IPS-15b (cell line): Measurements from ENCODE around the gene MTCL3.

ENCODE experiments used
- H3K27me3 ChIP-seq: one replicate; pipeline ENCODE4 v1.6.1; 2013; ENCODE audit warnings: low read length; ENCODE audit not compliant: control insufficient read depth, insufficient read depth
- H3K36me3 ChIP-seq: one replicate; pipeline ENCODE4 v1.6.1; 2013; ENCODE audit warnings: low read length; ENCODE audit not compliant: control insufficient read depth, insufficient read depth
- H3K4me1 ChIP-seq: one replicate; pipeline ENCODE4 v1.6.1; 2013; ENCODE audit warnings: mild to moderate bottlenecking, low read length; ENCODE audit not compliant: control insufficient read depth, insufficient read depth
- H3K4me3 ChIP-seq: one replicate; pipeline ENCODE4 v1.5.1; 2013; ENCODE audit warnings: low read depth, low read length
- H3K9ac ChIP-seq: one replicate; pipeline ENCODE4 v1.6.1; 2013; ENCODE audit warnings: low read depth, mild to moderate bottlenecking, low read length
- H3K9me3 ChIP-seq: one replicate; pipeline ENCODE4 v1.6.1; 2013; ENCODE audit warnings: mild to moderate bottlenecking, low read length; ENCODE audit not compliant: control insufficient read depth, insufficient read depth

MTCL3 gene

DNA sequence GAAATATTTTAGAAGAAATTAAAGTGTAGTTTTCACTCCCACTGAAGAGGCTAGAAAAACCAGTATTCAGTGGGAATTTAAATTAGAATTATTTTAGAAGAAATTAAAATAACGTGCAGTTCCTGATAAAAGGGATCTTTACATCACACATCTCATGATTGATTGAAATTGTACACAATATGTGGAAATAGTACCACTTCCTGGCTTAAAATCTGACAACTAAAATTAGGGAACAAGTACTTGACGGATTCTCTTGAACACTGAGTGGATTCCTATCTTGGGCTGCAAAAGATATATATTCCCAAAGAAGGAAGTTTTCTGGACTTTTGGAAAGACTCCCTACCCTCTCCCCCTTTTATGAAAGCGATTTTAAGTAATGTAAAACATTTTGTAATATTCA is 14.6 kb upstream of the MTCL3 start:
- H3K36me3 ChIP-seq: no peaks in the 10 kb centered on the region
- no peaks in the 10 kb centered on the region for H3K9me3 ChIP-seq
- H3K9ac ChIP-seq: no peak overlapping the region
- no peak overlapping the region for H3K4me3 ChIP-seq
- no peaks in the 10 kb centered on the region for H3K4me1 ChIP-seq
- H3K27me3 ChIP-seq: no peaks in the 10 kb centered on the region

DNA sequence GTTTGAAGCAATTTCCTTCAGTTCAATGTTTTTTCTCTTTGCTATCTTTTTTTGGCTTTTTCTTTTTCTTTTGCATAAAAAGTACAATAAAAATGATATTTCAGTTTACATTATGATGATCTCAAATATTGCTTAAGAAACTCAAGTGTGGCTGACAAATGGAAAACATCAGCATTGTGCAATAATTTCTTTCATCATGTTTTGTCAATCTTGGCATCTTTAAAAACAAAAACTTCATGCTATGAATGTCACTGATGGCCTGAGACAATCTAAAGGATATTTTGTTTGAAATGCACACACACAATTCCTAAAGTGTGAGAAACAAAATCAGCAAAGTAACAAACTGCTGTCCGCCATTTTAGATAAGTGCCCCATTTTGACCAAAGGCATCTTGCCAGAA is 13.9 kb upstream of the MTCL3 start:
- no peaks in the 10 kb centered on the region for H3K27me3 ChIP-seq
- H3K4me3 ChIP-seq: no peak overlapping the region
- H3K9me3 ChIP-seq: no peaks in the 10 kb centered on the region
- H3K36me3 ChIP-seq: no peaks in the 10 kb centered on the region
- H3K9ac ChIP-seq: no peak overlapping the region
- no peaks in the 10 kb centered on the region for H3K4me1 ChIP-seq

DNA sequence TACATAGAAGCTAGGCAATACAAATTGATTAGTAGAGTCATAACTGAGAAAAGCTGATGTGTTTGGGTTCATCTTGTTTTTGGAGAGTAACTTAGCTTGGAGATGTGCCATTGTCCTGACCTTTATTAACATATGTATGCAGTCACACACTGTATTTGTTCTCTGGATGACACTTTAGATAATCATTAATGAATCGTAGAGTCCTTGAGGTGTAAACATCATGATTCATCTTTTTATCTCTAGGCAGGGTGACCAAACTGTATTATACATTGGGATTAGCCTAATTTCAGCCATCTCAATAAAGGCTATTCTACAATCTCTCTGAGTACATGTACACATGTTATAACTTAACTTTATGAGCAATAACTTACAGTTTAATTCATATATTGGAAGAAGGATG is 3.6 kb upstream of the MTCL3 start:
- no peak overlapping the region for H3K9ac ChIP-seq
- no peaks in the 10 kb centered on the region for H3K4me1 ChIP-seq
- no peaks in the 10 kb centered on the region for H3K9me3 ChIP-seq
- H3K27me3 ChIP-seq: peaks cover 8% of the 10 kb centered on the region
- no peak overlapping the region for H3K4me3 ChIP-seq
- no peaks in the 10 kb centered on the region for H3K36me3 ChIP-seq

DNA sequence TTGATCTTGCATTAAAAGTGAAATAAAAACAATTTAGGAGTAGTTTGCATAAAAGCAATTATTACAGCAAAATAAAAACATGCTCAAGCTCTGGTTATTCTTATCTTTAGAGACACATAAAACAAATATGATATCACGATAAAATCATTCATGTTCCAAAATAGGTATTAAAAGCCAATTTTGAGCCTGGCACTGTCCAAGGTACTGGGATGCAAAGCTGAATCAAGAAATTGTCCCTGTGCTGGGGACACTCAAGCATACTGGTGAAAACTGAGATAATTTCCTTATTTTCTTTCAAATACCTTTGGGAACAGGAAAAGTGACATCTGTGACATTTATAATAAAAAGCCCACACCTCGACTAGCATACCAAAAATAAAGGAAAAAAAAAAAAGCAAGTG is 931 bp upstream of the MTCL3 start:
- H3K4me3 ChIP-seq: peak overlapping the region; percentile 59
- no peaks in the 10 kb centered on the region for H3K9me3 ChIP-seq

DNA sequence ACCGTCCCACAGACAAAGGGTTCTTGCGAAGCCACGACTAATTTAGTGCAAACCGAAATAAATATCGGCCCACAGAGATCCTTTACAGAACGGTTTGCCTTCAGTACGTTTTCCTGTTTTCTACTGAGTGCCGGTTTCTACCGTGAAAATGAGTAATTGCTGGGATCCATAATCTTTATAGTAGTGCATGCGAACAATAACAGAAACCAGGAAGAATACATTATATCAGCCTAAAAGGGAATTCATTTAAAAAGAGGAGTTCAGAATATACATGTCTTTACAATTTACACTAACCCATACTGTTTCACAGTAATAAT is 292 bp upstream of the MTCL3 start:
- H3K4me1 ChIP-seq: no peaks in the 10 kb centered on the region

More for the DNA sequence above, 931 bp upstream of the MTCL3 start:
- Histone ChIP-seq H3K9ac (no peak overlapping the region), H3K36me3 (no peaks in the 10 kb centered on the region), H3K4me1 (no peaks in the 10 kb centered on the region), H3K27me3 (peaks cover 18% of the 10 kb centered on the region)

DNA sequence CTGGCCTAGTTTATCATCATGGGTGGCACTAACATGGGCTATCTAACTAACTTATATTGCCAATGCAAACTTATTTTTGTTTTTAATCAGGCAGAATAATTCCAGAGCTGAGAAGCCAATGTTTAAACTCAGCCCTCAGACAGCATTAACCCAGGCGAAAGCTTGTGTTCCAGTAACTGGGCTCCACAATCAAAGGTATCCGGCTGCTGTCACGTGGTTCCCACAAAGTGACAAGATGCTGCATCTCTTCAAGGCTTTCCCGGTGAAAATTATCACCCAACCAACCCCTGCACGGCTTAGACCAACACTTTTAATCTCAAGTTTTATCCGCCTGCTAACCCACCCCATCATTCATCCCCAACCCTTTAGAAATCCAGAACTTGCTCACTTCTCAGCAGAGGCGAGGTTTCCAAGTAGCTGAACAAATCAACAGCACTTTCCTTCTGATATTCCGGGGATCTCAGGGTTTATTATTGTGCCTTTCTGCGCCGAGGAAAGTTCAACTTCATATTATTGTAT is 885 bp downstream of the MTCL3 start:
- H3K9ac ChIP-seq: no peak overlapping the region
- no peaks in the 10 kb centered on the region for H3K9me3 ChIP-seq
- H3K4me1 ChIP-seq: no peaks in the 10 kb centered on the region
- H3K36me3 ChIP-seq: no peaks in the 10 kb centered on the region
- H3K27me3 ChIP-seq: peaks cover 36% of the 10 kb centered on the region
- H3K4me3 ChIP-seq: peak overlapping the region; percentile 59

More for the DNA sequence above, 292 bp upstream of the MTCL3 start:
- Histone ChIP-seq H3K9me3 (no peaks in the 10 kb centered on the region), H3K4me3 (peak overlapping the region; percentile 59), H3K27me3 (peaks cover 24% of the 10 kb centered on the region), H3K36me3 (no peaks in the 10 kb centered on the region), H3K9ac (no peak overlapping the region)

DNA sequence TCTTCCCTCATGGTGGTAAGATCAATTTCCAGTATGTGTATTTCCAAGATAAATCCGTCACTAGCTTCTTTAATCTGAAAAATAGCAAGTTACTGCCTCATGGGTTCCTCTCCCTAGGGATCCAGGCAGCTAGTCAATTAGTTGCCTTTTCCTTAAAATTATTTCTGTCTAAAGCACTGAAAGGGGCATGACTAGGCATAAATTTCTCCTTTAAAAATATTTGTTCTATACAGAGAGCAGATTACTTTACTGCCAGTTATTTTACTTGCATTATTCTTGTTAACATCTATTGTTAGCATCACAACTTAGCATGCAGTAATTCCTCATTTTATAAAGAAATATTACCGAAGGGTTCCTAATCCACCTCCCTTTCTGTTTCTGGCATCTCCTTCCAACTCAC is 1.4 kb downstream of the MTCL3 start:
- Histone ChIP-seq H3K27me3 (peaks cover 42% of the 10 kb centered on the region), H3K4me3 (peak overlapping the region; percentile 59), H3K36me3 (no peaks in the 10 kb centered on the region), H3K9ac (no peak overlapping the region), H3K9me3 (no peaks in the 10 kb centered on the region), H3K4me1 (no peaks in the 10 kb centered on the region)

DNA sequence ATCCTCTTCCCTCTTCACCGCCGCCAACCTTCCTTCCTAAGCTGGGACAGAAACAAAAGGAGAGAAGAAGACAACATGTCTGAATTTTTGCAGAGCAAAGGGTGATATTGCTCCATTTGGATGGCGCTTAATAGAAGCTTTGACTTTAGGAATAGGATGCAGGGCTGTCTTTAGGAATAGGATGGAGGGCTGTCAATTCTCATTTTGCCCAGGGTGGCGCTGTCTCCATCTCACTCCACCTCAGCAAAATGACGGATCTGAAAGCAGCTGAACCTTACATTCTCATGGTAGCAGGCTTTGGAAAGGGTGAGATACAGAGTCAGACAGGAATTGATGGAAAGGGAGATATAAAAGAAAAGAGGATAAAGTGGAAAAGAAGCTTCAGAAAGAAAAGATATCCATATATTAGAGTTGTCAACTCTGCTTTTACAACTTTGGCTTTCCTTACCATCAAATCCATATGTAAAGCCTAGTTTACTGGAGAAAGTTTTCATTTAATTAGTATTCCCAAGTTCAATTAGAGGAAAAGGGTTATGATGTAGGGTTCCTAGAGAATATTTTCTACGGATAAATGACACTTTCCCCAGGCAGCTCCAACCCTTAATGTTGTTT is 2.4 kb downstream of the MTCL3 start:
- H3K9ac ChIP-seq: no peak overlapping the region
- no peaks in the 10 kb centered on the region for H3K9me3 ChIP-seq
- H3K27me3 ChIP-seq: peaks cover 46% of the 10 kb centered on the region
- H3K36me3 ChIP-seq: no peaks in the 10 kb centered on the region
- H3K4me1 ChIP-seq: no peaks in the 10 kb centered on the region
- peak overlapping the region; percentile 71 for H3K4me3 ChIP-seq

DNA sequence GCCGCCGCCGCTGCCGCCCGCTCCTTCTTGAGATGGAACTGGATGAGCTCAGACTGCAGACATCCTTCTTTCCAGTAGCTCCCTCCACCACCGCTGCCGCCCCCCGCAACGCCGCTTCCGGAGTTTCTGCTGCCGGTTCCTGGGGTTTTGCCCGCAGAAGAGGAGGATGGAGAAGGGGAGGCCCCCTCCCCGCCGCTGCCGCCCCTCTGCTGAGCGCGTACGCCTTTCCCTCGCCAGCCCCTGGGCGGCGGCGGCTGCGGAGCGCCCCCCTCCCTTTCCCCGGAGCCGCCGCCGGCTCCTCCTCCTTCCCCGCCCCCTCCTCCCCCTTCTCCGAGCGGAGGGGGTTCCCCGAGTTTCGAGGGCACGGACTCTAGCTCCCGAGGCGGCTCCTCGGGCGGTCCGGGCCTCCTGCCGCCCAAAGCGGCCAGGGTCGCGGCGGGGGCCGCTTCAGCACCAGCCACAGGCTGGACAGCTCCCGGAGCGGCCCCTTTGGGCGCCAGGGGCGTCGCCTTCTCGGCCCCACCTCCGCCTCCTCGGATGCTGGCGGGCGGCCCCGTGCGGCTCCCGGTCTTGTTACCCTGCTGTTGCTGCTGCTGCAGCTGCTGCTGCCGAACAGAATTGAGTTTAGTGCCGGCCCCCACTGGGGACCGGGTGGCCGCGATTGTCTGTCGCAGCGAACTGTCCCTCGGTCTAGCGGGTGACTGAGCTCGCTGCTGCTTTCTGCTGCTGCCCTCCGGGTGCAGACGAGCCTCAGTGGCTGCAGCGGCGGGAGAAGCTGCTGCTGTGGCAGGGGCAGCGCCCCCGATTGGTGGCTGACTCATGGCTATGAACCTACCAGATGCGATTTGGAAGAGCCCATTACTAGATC is 3.1 kb downstream of the MTCL3 start:
- H3K36me3 ChIP-seq: no peaks in the 10 kb centered on the region
- peak overlapping the region; percentile 71 for H3K4me3 ChIP-seq
- H3K27me3 ChIP-seq: peaks cover 48% of the 10 kb centered on the region
- no peaks in the 10 kb centered on the region for H3K9me3 ChIP-seq
- no peak overlapping the region for H3K9ac ChIP-seq
- no peaks in the 10 kb centered on the region for H3K4me1 ChIP-seq

DNA sequence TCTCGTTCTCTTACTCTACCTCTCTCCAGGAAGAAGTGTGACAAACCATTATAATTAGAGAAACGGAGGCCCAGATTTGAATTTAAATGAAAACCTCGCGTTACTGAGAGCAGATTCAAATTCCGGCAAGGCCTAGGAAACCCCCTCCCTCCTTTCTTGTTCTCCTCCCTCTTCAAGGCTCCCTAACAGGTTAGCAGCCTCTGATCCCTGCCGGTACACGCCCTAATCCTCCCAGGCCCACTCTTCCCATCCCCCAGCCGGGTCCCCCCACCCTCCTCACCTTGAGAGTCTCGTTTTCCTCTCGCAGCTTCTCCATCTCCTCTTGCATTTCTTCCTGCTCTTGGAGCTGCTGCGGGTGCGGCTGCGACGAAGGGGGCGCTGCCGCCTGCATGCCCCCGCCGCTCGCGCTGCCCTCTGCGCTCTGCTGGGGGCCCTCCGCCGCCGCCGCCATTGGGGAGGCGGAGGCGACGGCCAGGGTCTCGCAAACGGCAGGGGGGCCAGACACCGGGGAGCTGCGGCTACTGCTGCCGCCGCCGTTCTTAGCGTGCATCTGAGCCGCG is 3.8 kb downstream of the MTCL3 start:
- Histone ChIP-seq H3K4me3 (peak overlapping the region; percentile 71), H3K9ac (no peak overlapping the region), H3K36me3 (no peaks in the 10 kb centered on the region), H3K4me1 (no peaks in the 10 kb centered on the region), H3K27me3 (peaks cover 48% of the 10 kb centered on the region), H3K9me3 (no peaks in the 10 kb centered on the region)

DNA sequence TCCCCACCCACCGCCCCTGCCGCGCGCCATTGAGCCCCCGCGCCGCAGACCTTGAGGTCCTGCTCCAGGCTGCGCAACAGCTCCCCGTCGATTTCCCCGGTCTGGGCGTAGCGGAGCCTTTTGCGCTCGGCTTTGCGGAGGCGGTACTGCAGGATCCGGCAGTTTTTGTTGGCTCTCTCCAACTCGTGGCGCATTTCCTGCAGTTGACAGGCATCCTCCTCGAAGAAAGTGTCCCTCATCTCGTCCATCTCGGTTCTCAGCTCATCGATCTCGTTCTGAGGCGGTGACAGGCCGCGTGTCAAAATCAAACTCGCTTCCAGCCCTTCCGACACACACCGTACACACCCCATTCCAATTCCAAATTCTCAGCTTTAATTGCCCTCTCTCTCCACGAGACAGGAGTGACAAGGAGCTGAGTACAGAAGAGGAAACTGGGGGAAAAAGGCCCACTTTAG is 4.3 kb downstream of the MTCL3 start:
- H3K9me3 ChIP-seq: no peaks in the 10 kb centered on the region
- peaks cover 48% of the 10 kb centered on the region for H3K27me3 ChIP-seq
- H3K4me3 ChIP-seq: peak overlapping the region; percentile 71
- H3K9ac ChIP-seq: no peak overlapping the region
- no peaks in the 10 kb centered on the region for H3K4me1 ChIP-seq
- H3K36me3 ChIP-seq: no peaks in the 10 kb centered on the region
